GM19025 (cell line): ENCODE data around the gene PNMA8B.
"Not testable (repeated sequence)": the region's sequence is repeated elsewhere in the genome, so short reads cannot be mapped to it uniquely, and the experiment has no call there.

ENCODE experiments used
- ATAC-seq: cut with Tn5 transposase; IDR thresholded peaks from one replicate; pipeline ENCODE4 v1.9.1; 2021; ENCODE audit warnings: mild to moderate bottlenecking, low read depth, moderate library complexity; ENCODE audit not compliant: unreplicated experiment

PNMA8B gene, protein sequence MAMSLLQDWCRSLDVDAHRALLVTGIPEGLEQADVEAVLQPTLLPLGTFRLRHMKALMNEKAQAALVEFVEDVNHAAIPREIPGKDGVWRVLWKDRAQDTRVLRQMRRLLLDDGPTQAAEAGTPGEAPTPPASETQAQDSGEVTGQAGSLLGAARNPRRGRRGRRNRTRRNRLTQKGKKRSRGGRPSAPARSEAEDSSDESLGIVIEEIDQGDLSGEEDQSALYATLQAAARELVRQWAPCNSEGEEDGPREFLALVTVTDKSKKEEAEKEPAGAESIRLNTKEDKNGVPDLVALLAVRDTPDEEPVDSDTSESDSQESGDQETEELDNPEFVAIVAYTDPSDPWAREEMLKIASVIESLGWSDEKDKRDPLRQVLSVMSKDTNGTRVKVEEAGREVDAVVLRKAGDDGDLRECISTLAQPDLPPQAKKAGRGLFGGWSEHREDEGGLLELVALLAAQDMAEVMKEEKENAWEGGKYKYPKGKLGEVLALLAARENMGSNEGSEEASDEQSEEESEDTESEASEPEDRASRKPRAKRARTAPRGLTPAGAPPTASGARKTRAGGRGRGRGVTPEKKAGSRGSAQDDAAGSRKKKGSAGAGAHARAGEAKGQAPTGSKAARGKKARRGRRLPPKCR

DNA sequence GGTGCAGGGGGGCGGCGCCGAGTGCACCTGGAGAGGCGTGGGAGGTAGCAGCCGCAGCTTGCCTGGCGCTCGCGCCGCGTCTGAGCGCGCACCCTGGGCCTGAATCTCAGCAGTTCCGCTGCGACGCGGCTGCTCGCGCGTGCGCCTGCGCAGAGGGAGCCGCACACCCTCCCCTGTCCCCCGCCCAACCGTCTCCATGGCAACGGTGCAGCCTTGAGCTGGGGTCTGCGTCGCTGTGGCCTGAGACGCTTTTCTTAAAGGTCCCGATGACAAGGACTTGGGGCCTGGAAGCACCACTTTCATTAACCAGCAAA, at the start of gene PNMA8B:
Gene PNMA8B (minus strand): TSS at position 82 of the 314 bp plus-strand sequence. CDS start 402 bp downstream, outside the sequence.
- ATAC-seq: no peak

- ATAC-seq: no peak
Measured at GRCh38 chr19:46544651-46545050, 49.0 kb upstream of the PNMA8B start.

- no peak for ATAC-seq
Measured at GRCh38 chr19:46542428-46543230, 47.0 kb upstream of the PNMA8B start.

- no peak for ATAC-seq
Measured at GRCh38 chr19:46537136-46538097, 41.8 kb upstream of the PNMA8B start.

DNA sequence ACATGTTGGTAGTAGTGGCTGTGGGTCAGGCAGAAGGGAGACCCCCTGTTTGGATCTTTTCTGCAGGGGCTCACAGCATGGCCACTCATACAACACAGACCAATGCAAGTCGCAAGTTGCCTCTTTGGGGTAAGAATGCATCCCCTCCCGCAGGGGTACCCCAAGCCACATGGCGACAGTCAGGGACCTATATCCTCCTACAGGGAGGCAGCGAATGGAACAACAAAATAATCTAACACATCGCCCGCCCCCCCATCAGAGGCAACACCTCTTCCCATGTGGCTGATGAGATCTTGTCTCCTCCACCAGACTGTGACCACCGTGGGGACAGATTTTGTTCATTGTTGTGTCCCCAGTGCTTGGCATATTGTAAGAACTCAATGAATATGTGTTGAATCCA, 40.7 kb upstream of the PNMA8B start:
- no peak for ATAC-seq

DNA sequence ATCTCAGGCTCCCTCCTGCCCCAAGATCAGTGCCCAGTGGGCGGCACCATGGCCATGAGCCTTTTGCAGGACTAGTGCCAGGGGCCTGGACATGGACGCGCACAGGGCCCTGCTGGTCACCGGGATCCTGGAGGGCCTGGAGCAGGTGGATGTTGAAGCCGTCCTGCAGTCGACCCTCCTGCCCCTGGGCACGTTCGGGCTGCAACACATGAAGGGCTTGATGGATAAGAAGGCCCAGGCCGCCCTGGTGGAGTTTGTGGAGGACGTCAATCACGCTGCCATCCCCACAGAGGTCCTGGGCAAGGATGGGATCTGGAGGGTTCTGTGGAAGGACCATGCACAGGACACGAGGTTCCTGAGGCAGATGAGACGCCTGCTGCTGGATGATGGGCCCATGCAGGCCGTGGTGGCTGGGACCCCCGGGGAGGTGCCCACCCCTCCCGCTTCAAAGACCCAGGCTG, 38.0 kb upstream of the PNMA8B start:
- no peak for ATAC-seq

- ATAC-seq: no peak
Measured at GRCh38 chr19:46533078-46533620, 37.5 kb upstream of the PNMA8B start.

DNA sequence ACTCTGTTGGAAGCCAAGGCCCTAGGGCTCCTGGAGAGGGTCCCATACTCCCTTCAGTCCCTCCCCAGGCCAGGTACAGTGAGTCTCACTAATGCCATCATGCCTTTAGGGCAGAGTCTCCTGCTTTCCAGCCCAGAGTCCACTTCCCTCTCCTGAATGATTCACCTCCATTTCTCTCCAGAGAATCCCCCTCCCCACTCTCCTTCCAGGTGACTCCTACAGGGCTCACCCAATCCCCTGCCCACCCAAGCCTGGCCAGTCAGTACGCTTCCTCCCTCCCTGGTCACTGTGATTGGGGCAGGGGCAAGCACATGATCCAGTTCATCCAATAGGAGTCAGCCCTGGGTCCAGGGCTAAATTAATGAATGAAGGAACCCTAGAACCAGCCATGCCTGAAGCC, 35.0 kb upstream of the PNMA8B start:
- no peak for ATAC-seq

- no peak for ATAC-seq
Measured at GRCh38 chr19:46529622-46530451, 34.2 kb upstream of the PNMA8B start.

DNA sequence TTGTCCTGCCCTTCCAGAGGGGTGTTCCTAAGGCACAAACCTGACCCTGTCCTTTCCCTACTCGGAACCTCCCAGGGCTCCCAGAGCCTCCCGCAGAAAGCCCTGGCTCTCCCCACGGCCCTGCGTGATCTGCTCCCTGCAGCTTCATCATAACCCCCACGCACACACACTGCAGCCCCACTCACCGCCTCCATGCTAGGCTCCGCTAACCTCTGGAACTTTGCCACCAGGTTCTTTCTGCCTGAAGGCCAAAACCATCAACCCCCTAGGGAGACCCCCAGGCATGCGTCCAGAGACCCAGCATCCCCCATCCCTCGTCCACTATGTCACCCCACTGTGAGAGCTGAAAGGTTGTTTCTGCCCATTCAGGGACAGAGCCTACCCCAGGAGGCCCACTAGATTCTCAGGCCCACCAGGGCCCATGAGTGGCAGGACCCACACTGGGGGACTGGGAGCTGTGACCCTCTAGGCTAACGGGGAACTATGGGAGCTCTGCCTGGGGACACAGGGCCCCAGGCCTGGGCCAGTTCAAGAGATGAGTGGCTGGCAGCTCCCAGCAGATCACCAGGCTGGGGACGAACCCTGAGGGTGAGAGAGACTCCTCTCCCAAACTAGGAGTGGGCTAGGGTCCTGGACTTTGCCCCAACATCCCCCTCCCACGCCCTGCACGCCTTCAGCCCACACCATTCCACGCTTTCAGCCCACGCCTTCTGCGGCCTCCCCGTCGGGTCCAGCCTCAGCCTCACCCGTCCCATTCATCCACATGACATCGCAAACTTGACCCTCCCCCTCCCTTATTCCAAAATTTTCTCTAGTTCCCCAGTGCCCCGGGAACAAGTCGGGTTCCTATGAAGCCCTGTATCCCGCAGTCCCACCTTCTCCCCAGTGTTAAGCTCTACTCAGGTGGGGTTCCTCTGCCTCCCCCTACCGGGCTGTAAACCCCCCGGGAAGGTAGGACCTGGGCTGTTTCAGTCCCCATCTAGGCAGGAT, 33.2 kb upstream of the PNMA8B start:
- ATAC-seq: no peak

- not testable (repeated sequence) for ATAC-seq
Measured at GRCh38 chr19:46526801-46527200, 31.1 kb upstream of the PNMA8B start.

DNA sequence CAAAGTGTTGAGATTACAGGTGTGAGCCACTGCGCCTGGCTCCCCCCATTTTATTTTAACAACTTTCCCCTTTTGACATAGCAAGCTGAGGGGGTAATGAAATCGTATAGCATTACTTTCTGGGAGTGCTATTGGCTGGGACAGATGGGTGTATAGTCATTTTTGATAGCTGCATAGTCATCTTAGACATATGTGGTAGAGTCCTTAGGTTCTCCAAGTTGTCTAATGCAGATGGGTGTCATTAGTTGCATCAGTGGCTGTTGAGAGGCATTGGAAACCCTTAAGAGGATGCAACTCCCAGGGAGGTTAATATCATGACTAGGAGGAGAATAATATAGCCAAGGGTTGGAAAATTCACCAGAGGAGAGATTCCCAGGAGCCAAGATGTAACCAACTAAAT, 28.6 kb upstream of the PNMA8B start:
- ATAC-seq: no peak

GRCh38 chr19:46522988-46523387, 27.3 kb upstream of the PNMA8B start:
- not testable (repeated sequence) for ATAC-seq

DNA sequence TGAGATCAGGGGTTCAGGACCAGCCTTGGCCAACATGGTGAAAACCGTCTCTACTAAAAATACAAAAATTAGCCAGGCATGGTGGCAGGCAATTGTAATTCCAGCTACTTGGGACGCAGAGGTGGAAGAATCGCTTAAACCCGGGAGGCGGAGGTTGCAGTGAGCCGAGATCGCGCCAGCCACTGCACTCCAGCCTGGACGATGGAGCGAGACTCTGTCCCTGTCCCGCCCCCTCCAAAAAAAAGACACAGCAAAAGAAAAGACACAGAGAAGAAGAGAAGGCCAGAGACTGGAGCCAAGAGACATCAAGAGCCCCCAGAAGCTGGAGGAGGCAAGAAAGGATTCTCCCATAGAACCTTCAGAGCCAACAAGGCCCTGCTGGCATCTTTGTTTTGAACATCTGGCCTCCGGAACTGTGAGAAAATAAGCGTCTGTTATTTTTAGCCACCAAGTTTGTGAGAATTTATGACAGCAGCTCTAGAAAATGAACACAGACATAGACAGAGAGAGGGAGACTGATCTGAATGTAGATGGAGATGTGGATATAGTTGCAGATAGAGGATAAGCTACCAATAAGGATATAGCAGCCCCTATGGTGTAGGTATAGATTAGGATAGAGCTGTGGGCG, 25.7 kb upstream of the PNMA8B start:
- ATAC-seq: no peak

DNA sequence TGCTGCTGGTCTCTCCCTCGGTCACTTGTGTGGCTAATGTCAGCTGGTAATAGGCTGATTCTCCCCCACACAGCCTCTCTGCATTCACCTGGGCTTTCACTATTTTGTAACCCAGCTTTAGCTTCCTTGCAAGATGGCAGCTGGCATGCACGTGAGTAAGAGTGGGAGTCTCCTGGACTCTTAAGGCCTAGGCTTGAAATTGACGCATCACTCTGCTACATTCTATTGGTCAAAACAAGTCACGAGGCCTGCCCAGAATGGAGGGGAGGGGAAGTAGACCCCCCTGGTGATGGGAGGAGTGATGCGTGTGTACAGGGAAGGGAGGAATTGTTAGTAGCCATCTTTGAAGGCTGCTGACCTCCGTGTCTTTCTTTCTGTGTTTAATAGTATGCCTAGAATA, 24.9 kb upstream of the PNMA8B start:
- ATAC-seq: no peak

- ATAC-seq: no peak
Measured at GRCh38 chr19:46517471-46517870, 21.8 kb upstream of the PNMA8B start.

DNA sequence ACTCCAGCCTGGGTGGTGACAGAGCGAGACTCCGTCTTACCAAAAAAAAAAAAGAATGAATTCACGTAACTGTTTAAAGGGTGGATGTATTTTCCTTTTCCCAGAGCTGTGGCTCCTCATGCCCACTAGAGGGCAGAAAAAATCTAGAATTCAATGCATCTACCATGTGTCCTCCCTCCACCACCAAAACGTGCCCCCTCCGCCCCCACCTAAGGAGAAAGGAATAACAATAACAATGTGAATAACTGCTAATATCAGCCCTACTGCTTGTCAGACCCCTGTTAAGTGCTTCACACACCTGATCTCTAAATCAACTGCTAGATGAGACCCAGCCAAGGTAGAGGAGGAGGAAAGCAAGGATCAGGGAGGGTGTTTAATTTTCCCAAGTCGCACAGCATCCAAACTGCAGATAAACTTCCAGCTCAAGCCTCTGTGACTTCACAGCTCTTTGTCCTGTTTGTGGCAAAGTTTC, 20.2 kb upstream of the PNMA8B start:
- ATAC-seq: no peak
